ENCODE measurements around the gene EHBP1L1. TPM values are rescaled to one million over a fixed set of nuclear protein-coding genes. Genes with fewer than 3 reads are reported as not detected.
"Not testable (repeated sequence)": the region's sequence is repeated elsewhere in the genome, so short reads cannot be mapped to it uniquely, and the experiment has no call there.

The EHBP1L1 gene
- total RNA-seq, 4 donors from 2014 or later: 186 to 472 (median 293) TPM

DNA sequence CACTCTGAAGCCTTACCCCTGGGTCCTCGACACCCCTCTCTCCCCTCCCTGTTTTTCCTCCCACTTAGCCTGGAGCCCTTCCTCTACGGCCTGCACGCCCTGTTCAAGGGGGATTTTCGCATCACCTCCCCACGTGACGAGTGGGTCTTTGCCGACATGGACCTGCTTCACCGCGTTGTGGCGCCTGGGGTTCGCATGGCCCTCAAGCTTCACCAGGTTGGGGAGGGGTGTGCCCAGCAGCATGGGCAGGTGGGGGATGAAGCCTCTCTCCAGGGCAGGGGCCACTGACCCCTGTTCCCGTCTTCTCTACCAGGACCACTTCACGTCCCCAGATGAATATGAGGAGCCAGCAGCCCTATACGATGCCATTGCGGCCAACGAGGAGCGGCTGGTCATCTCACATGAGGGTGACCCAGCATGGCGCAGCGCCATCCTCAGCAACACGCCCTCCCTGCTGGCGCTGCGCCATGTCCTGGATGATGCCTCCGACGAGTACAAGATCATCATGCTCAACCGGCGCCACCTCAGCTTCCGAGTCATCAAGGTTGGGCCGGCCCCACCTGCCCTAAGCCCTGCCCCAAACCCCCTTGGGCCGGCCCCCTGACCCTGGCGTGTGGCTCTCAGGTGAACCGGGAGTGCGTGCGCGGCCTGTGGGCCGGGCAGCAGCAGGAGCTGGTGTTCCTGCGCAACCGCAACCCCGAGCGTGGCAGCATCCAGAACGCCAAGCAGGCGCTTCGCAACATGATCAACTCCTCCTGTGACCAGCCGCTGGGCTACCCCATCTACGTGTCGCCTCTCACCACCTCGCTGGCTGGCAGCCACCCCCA lies 59.3 kb downstream of the EHBP1L1 start:
- DNase-seq (ENCODE audit: extremely low spot score): no peak
- H3K27me3 ChIP-seq: no peaks in the 10 kb centered on the region
- H3K27ac ChIP-seq (replicated peaks in 1 of 4): no peak overlapping the region
- H3K9me3 ChIP-seq: no peaks in the 10 kb centered on the region
- TF ChIP-seq, protein P1, sequence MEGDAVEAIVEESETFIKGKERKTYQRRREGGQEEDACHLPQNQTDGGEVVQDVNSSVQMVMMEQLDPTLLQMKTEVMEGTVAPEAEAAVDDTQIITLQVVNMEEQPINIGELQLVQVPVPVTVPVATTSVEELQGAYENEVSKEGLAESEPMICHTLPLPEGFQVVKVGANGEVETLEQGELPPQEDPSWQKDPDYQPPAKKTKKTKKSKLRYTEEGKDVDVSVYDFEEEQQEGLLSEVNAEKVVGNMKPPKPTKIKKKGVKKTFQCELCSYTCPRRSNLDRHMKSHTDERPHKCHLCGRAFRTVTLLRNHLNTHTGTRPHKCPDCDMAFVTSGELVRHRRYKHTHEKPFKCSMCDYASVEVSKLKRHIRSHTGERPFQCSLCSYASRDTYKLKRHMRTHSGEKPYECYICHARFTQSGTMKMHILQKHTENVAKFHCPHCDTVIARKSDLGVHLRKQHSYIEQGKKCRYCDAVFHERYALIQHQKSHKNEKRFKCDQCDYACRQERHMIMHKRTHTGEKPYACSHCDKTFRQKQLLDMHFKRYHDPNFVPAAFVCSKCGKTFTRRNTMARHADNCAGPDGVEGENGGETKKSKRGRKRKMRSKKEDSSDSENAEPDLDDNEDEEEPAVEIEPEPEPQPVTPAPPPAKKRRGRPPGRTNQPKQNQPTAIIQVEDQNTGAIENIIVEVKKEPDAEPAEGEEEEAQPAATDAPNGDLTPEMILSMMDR (IDR thresholded peaks at IDR 0.05): no peak
- TF ChIP-seq EP300 (IDR thresholded peaks at IDR 0.05) (no peak), POLR2A (IDR thresholded peaks at IDR 0.05; ENCODE audit: low read depth) (no peak), POLR2AphosphoS5 (IDR thresholded peaks at IDR 0.05) (no peak)
- 90% methylated on average over 34 of the region's 46 CpGs for WGBS
- peaks cover 43 to 72% (median 71%) of the 10 kb centered on the region in 4 donors for H3K36me3 ChIP-seq
- H3K4me1 ChIP-seq: peaks cover 29 to 39% (median 31%) of the 10 kb centered on the region in 4 donors
- intact Hi-C loops (cut with DNase I): no loop called here
- no peak overlapping the region for H3K4me3 ChIP-seq

DNA sequence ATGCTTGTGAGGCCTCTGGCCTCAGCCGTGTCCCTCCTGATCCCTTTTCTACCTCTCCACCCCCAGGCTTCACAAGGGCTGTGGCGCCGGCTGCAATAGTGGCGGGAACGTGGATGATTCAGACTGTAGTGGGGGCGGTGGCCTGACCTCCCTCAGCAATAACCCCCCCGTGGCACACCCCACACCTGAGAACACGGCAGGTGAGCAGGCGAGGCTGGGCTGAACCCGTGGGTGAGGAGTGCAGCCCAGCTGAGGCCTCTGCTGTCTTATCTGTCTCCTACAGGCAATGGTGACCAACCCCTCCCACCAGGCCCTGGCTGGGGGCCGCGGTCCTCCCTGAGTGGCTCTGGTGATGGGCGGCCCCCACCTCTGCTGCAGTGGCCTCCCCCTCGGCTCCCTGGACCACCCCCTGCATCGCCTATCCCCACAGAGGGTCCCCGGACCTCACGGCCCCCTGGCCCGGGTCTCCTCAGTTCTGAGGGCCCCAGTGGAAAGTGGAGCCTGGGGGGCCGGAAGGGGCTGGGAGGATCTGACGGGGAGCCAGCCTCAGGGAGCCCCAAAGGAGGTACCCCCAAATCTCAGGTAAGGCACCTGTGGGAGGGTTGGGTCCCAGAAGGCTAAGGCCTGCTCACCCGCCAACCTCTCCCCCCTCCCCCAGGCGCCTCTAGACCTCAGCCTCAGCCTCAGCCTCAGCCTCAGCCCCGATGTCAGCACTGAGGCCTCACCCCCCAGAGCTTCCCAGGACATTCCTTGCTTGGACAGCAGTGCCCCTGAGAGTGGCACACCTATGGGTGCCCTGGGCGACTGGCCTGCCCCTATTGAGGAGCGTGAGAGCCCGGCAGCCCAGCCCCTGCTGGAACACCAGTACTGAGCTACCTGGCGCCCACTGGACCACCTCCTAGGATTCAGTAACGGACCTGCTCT lies 60.5 kb downstream of the EHBP1L1 start:
- Histone ChIP-seq H3K36me3 (peaks cover 36 to 67% (median 65%) of the 10 kb centered on the region in 4 donors), H3K4me1 (peaks cover 41 to 52% (median 44%) of the 10 kb centered on the region in 4 donors), H3K9me3 (no peaks in the 10 kb centered on the region), H3K4me3 (no peak overlapping the region), H3K27me3 (no peaks in the 10 kb centered on the region), H3K27ac (replicated peaks in 1 of 4) (peak overlapping the region; percentile 5 to 93 (median 87))
- 84% methylated on average over 11 of the region's 28 CpGs for WGBS
- intact Hi-C loops (cut with DNase I): no loop called here
- TF ChIP-seq POLR2A (IDR thresholded peaks at IDR 0.05; ENCODE audit: low read depth) (no peak), POLR2AphosphoS5 (IDR thresholded peaks at IDR 0.05) (no peak), EP300 (IDR thresholded peaks at IDR 0.05) (no peak)
- TF ChIP-seq, protein P1 (IDR thresholded peaks at IDR 0.05): no peak
- no peak for DNase-seq (ENCODE audit: extremely low spot score)

DNA sequence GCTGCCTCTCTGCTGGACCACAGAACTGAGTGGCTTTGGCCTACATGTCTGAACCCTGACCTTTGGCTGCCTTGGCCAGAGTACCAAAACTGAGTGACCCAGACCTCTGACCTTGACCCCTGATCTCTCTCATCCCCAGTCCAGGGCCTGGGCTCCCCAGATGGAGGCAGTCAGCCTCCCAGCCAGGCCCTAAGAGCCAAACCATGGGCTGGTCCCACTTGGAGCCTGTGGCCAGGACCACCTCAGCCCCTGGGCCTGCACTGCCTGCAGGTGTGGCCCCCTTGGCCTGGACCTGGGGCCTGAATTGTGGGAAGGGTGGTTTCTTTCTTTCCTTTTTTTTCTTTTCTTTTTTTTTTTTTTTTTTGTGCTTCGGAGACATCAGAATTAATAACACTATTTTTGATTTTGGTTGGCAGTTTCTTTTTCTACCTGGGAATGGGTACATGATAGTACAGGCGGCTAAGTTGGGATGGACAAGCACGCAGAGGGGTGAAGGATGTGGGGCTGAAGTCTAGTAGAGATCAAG lies 61.2 kb downstream of the EHBP1L1 start:
- intact Hi-C loops (cut with DNase I): no loop called here
- Histone ChIP-seq H3K27me3 (no peaks in the 10 kb centered on the region), H3K27ac (replicated peaks in 1 of 4) (peak overlapping the region; percentile 83 to 93 (median 88)), H3K9me3 (no peaks in the 10 kb centered on the region), H3K4me1 (peaks cover 42 to 59% (median 51%) of the 10 kb centered on the region in 4 donors), H3K4me3 (no peak overlapping the region), H3K36me3 (peaks cover 36 to 67% (median 64%) of the 10 kb centered on the region in 4 donors)
- DNase-seq (ENCODE audit: extremely low spot score): no peak
- WGBS: 88% methylated on average over 3 of the region's 3 CpGs
- TF ChIP-seq EP300 (IDR thresholded peaks at IDR 0.05) (no peak), POLR2A (IDR thresholded peaks at IDR 0.05; ENCODE audit: low read depth) (no peak), POLR2AphosphoS5 (IDR thresholded peaks at IDR 0.05) (no peak)
- TF ChIP-seq, protein P1 (IDR thresholded peaks at IDR 0.05): no peak

DNA sequence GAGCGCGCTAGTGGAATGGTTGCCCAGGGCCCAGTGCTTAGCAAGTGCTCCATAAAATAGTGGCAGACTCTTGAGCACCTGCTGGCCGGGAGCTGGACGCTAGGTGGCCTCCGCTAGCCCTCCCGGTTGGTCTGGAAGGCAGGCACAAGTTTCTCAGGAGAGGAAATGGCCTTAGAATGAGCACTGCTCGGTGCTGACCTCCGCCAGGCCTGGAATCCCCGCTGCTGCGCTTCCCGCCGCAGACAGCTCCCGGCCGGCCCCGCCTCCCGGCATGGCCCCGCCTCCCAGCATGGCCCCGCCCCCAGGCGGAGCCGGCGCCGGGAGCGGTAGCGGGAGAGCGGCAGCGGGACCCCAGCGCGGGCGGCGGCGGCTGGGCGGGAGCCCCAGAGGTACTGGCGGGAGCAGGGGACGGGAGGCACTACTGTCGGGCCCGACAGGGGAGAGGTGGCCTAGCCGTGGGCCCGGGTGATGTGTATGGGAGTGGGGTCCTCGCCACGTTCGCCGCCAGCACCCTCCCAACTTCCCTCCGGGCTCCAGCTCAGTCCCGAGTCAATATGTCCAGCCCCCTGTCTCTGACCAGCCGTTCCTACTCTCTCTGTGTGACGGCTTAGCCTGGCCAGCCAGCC lies 62.1 kb downstream of the EHBP1L1 start, which contains the start of gene SIPA1:
Gene SIPA1, plus strand, starts transcription at position 308 of the 626 bp plus-strand sequence. CDS start 2,821 bp downstream, outside the sequence.
- H3K36me3 ChIP-seq: peaks cover 34 to 67% (median 64%) of the 10 kb centered on the region in 4 donors
- intact Hi-C loops (cut with DNase I): no loop called here
- no peak for DNase-seq (ENCODE audit: extremely low spot score)

DNA sequence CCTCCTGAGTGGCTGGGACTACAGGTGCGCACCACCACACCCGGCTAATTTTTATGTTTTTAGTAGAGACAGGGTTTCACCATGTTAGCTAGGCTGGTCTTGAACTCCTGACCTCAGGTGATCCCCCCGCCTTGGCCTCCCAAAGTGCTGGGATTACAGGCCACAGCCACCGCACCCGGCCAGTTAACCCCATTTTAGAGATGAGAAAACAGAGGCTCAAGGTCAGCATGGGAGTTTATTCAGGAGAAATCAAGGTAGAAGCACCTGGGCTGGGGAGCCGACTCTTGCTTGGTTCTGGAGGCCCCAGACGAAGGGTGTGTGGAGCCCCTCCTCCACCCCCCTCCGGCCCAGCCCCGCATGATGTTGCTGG lies 63.4 kb downstream of the EHBP1L1 start:
- WGBS: 92% methylated on average over 8 of the region's 9 CpGs
- Histone ChIP-seq H3K4me3 (peak overlapping the region; percentile 79 to 87 (median 84)), H3K36me3 (peaks cover 27 to 67% (median 63%) of the 10 kb centered on the region in 4 donors)

More for the DNA sequence above, 62.1 kb downstream of the EHBP1L1 start, which contains the start of gene SIPA1:
- Histone ChIP-seq H3K27ac (replicated peaks in 1 of 4) (peak within 1 kb of the TSS; percentile 83 to 93 (median 88)), H3K4me1 (peaks cover 42 to 65% (median 55%) of the 10 kb centered on the region in 4 donors), H3K9me3 (no peaks in the 10 kb centered on the region), H3K27me3 (no peaks in the 10 kb centered on the region), H3K4me3 (peak within 1 kb of the TSS; percentile 79 to 87 (median 84))
- 3% methylated on average over 42 of the region's 46 CpGs for WGBS
- TF ChIP-seq, protein P1 (IDR thresholded peaks at IDR 0.05): peak; percentile 15 to 49 (median 42)
- no peak for TF ChIP-seq POLR2A (IDR thresholded peaks at IDR 0.05; ENCODE audit: low read depth)
- no peak for TF ChIP-seq EP300 (IDR thresholded peaks at IDR 0.05)
- TF ChIP-seq POLR2AphosphoS5 (IDR thresholded peaks at IDR 0.05): peak; percentile 76 to 77

More for the DNA sequence above, 63.4 kb downstream of the EHBP1L1 start:
- H3K27ac ChIP-seq (replicated peaks in 1 of 4): peak overlapping the region; percentile 83 to 93 (median 88)
- peaks cover 42 to 65% (median 59%) of the 10 kb centered on the region in 4 donors for H3K4me1 ChIP-seq
- intact Hi-C loops (cut with DNase I); H3K27me3 ChIP-seq; H3K9me3 ChIP-seq; DNase-seq (ENCODE audit: extremely low spot score): not testable (repeated sequence)
